ENCODE measurements around the gene TPRN.

DNA sequence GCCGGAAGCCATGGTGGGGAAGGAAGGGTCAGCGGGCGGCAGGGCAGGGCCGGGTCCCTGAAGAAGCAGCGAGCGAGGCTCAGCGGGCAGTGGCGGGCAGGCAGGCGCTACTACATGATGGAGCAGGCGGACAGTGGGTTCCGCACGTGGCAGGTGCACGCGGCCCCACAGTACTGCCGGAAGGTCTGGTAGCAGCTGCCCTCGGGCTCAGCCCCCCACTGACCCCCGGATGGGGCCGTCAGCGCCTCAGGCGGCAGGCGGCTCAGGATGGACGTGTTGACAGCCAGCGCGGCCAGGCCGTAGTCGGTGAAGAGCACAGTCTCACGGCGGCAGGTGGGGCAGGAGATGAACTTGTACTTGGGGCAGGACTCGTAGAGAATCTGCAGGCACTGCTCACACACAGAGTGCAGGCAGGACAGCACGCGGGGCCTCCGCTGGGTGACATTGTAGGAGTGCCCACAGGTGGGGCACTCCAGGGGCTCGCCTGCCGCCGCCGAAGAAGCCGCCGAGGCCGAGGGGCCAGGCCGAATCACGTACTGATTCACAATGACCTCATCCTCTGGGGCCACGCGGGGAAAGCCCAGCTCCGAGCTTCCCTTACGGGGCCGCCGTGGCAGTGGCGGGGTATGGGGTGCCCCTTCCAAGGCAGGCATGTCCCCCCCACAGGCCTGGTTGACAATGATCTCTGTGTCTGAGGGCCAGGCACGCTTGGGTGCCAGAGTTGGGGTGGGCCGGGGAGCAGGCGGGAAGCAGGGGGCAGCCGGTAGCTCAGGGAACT, 20.0 kb upstream of the TPRN start:
- TF ChIP-seq, protein P1, sequence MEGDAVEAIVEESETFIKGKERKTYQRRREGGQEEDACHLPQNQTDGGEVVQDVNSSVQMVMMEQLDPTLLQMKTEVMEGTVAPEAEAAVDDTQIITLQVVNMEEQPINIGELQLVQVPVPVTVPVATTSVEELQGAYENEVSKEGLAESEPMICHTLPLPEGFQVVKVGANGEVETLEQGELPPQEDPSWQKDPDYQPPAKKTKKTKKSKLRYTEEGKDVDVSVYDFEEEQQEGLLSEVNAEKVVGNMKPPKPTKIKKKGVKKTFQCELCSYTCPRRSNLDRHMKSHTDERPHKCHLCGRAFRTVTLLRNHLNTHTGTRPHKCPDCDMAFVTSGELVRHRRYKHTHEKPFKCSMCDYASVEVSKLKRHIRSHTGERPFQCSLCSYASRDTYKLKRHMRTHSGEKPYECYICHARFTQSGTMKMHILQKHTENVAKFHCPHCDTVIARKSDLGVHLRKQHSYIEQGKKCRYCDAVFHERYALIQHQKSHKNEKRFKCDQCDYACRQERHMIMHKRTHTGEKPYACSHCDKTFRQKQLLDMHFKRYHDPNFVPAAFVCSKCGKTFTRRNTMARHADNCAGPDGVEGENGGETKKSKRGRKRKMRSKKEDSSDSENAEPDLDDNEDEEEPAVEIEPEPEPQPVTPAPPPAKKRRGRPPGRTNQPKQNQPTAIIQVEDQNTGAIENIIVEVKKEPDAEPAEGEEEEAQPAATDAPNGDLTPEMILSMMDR (IDR thresholded peaks at IDR 0.05) = no peak
- TF ChIP-seq POLR2A (IDR thresholded peaks at IDR 0.05) = no peak
